A673 (cell line): ENCODE results near the gene GCNT4.

Source experiments
- CTCF ChIP-seq: fragments of 300-800, 200-600 bp; sonication (generic); conservative IDR thresholded peaks from 2 replicates; pipeline ENCODE4 v1.5.1; 2017; ENCODE audit warnings: low read depth, mild to moderate bottlenecking, antibody characterized with exemption, low read length, moderate library complexity, mixed read lengths
- EZH2 ChIP-seq: fragments of 200-600 bp; sonication (generic); IDR thresholded peaks from 2 replicates; pipeline ENCODE4 v1.6.1; 2017; ENCODE audit warnings: borderline replicate concordance, low read depth, mild to moderate bottlenecking, mixed read lengths, antibody characterized with exemption, low read length; ENCODE audit not compliant: poor library complexity, severe bottlenecking

- no peak for TF ChIP-seq CTCF
- no peak for TF ChIP-seq EZH2
Observed at GRCh38 chr5:75046366-75047142, 5.8 kb downstream of the GCNT4 start.
